ENCODE results near the gene HLA-DRB5.
"Not testable (repeated sequence)": the region's sequence is repeated elsewhere in the genome, so short reads cannot be mapped to it uniquely, and the experiment has no call there.

HLA-DRB5 gene

DNA sequence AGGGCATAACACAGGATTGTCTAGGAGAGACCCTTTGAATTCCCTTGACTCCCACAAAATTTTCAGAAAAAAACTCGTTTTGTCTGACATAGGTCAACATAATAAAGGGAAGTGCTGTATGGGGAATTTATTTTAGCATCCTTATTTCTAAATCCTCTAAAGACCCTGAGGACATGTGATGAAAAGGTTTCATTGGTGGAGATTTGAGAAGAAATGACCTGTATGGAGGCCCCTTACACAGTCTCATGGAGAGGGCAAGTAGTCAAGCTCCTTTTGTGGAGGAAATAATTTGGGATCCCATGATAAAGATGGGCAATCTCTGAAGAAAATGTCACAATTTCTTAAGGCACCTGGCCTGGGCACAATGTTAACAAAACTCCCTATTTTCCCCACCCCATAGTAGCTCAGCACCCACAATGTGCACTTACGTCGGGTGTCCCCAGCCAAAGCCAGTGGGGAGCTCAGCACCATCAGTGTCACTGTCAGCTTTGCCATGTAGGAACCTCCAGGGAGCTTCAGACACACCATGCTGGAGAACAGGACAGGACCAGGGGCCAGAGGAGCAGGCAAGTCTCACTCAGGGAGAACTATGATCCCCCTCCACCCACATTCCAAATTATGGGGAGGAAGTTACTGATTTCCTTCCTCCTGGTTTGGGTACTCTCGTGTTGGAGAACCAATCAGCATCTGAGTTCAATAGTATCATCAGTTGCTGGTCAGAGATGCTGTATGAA lies at the start of gene HLA-DRB5:
Gene HLA-DRB5 (minus strand): TSS at position 591 of the 734 bp plus-strand sequence. CDS start 63 bp downstream, at position 528.
- FAIRE-seq: no peak

DNA sequence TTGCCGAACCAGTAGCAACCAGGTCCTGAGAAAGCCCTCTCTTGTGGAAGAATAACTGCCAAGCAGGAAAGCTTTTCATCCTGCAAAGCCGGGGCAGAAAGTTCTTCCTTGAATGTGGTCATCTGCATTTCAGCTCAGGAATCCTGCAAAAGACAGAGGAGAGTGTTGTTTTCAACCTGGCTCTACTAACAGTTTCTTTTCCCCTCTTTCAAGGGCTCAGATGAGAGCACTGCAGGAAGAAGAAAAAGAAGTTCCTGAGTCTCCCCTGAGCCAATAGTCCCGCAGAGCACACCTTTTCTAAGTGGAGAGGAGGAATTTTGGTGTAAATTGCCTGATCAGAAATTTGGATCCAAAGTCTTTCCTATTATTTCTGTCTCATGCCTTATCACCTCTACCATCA lies 48.9 kb upstream of the HLA-DRB5 start:
- FAIRE-seq: no peak

DNA sequence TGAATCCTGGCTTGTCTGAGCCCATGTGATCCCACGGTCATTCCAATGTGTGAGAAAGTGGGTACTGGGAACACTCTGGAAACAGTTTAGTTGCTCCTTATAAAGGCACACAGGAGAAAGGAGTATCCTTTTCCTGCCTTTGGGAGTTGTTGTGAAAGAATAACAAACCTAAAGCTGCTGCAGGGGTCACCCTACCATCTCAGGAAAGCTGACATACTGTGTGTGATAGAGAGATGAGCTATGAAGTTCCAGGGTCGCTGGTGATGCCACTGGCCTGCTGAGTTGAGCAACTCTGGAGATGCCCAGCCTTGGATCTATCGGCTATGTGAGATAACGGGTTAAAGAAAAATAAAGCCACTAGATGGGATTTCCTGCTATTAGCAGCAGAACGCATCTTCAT lies 47.4 kb upstream of the HLA-DRB5 start:
- not testable (repeated sequence) for FAIRE-seq

DNA sequence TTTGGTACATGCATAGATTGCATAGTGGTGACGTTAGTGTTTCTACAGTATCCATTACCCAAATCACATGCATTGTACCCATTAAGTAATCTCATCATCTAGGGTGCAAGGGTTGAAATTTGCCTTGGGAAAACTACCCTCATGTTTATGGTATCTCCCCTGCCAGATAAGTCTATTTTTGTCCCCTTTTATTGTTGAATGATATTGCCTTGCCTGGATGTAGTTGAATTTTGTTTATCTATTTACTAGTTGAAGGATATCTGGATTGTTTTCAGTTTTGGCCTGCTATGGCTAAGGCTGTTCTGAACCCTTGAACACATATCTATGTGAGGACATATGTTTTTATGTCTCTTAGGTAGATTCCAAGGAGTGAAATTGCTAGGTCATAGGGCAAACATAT lies 46.2 kb upstream of the HLA-DRB5 start:
- no peak for FAIRE-seq

DNA sequence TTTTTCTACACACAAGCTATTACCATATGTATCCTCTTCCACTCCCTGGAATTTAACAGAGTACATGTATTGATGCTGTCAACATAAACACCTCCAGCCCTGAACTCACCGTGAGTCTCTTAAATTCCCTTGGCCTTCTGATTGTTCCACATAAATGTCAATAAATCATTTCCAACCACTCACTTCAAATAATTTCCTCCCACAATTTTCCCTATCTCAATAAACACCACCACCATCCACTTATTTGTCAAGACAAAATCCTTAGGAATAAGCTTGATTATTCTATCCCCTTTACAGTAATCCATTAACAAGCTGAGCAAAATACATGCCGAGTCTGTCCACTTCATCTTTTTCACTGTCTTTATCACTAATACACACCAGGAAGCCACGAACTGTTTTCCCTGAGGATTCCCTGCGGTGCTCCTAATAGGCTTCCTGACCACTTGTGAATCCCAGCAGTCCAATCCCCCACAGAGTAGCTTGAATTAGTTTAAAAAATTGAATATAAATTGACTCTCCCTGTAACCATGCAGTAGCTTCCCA lies 40.3 kb upstream of the HLA-DRB5 start:
- FAIRE-seq: no peak

DNA sequence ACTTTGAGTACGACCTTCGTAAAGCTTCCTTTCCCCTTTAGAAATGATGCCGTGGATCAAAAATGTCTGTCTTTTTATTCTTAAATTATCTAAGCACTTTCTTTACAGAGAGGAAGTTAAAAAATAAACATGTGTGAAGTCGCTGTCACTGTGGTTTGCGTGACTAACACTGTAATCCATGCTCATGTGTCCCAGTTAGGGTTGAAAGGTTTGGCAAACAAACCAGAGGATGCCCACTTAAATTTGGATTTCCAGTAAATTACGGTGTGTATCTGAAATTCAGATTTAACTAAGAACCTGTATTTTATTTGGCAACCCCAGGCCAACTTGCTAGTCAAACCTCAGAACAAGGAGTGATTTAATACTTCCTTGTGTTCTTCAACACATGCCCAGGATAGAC lies 38.5 kb upstream of the HLA-DRB5 start:
- no peak for FAIRE-seq

DNA sequence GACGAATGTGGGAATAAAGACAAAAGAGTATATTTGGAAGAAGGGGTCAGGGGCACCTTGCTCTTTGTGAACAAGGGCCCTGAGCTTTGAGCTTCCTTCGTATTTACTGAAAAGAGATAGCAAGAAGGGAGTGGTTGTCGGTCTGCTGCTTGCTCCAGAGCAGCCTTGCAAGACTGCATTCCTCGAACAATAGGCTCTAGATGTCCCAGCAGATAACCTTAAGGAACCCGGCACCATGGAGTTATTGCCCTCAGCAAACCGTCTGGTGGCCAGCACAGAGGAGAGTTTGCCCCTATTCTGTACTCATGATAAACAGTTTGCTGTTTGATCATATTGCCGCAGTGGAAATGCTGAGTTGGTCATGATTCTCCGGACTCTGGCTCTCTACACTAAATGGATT lies 36.9 kb upstream of the HLA-DRB5 start:
- FAIRE-seq: no peak

DNA sequence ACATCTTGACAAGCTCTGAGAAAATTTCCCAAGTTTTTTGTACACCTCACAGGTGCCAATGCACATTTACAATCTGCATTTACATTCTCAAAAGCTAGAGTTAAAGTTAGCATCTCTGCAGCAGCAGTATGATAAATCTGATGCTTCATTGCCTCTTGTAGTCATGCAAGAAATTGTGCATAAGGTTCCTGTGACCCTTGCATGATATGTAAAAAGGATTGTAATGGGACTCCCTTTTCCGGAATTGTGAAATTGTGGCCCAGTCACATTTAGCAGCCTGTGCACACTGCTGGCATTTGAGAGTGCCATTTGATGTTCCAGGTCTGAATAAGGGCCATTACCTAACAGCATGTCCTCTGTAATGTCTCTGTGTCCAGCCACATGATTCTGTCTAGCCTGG lies 35.4 kb upstream of the HLA-DRB5 start:
- FAIRE-seq: no peak

DNA sequence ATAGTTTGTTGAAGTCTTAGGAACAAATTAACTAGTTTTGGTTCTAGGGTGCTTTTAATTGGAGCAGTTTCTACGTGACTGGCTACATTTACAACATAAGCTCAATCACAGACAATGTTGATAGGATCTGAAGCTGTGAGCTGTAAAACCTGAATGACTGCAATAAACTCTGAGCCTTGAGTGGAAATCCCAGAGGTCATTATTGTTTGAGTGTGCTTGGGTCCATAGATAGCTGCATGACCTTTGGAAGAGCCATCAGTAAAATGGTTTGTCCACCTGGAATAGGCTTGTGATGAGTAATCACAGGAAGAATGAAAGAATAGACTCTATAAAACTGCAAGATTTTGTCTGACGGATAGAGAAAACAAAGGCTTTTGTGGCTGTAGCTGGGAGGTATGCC lies 32.9 kb upstream of the HLA-DRB5 start:
- FAIRE-seq: no peak

DNA sequence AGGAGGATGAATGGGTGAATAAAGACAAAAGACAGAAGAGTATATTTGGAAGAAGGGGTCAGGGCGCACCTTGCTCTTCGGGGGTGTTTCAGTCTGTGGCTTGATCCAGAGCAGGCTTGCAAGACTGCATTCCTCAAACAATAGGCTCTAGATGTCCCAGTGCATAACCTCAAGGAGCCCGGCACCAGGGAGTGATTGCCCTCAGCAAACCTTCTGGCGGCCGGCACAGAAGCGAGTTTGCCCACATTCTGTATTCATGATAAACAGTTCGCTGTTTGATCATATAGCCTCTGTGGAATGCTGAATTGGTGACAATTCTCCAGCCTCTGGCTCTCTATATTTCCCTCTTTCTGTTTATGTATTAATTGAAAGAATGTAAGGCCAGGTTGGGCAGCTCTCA lies 29.7 kb upstream of the HLA-DRB5 start:
- FAIRE-seq: no peak

DNA sequence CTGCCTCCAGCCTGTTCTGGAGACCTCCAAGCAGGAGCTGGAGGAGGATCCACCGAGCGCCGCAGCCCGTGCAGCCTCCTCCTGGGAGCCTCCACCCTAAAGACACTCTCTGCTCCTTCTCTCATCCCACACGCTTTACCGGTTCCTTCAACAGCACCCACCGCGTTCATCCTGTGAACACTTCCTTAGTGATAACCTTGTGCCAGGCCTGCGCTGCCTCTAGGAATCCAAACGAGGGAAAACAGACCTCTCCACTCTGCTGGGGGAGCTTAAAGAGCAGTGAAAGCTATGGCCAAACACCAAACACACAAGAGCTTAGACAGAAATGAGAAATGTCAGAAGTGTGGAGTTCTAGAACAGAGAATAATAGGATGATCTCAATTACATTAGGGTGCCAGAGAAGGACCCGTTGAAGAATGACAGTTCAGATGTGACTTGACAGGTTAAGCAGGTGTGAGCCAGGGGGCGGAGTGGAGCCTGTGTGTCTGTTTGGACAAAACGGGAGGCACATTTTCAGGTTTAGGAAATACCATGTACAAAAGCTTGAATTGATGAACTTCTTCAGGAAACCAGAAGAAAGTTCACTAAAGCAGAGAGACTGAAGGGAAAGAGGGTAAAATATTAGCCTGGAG lies 28.5 kb upstream of the HLA-DRB5 start:
- no peak for FAIRE-seq

DNA sequence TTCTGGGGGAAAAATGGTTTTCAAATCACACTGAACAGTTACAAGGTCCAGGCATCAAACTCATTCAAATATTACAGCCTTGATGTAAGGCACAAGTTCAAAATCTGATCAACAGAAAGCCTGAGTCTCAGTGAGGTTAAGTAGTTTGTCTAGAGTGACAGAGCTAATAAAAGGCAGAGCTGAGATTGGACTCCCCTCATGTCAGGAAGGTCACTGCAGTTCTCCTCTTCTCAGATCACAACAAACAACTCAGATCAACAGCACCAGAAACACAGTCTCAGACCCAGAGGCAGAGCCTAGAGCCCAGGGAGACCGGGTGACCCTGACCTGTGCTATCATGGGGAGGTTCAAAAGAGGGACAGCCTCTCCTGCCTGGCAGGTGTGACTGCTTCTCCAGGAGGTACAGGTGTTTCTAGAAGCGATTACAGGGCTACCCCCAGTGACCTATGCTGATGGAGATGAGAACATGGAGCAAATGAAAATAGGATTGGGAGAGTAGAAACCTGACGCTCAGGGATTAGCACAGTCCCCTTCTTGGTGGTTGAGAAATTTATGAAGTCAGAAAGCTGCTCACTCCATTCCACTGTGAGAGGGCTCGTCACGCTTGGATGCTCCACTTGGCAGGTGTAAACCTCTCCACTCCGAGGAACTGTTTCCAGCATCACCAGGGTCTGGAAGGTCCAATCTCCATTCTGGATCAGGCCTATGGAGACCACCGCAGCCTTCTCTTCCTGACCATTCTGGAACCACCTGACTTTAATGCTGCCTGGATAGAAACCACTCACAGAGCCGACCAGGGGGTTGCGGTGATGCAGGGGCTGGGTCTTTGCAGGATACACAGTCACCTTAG lies 24.3 kb upstream of the HLA-DRB5 start:
- FAIRE-seq: no peak

DNA sequence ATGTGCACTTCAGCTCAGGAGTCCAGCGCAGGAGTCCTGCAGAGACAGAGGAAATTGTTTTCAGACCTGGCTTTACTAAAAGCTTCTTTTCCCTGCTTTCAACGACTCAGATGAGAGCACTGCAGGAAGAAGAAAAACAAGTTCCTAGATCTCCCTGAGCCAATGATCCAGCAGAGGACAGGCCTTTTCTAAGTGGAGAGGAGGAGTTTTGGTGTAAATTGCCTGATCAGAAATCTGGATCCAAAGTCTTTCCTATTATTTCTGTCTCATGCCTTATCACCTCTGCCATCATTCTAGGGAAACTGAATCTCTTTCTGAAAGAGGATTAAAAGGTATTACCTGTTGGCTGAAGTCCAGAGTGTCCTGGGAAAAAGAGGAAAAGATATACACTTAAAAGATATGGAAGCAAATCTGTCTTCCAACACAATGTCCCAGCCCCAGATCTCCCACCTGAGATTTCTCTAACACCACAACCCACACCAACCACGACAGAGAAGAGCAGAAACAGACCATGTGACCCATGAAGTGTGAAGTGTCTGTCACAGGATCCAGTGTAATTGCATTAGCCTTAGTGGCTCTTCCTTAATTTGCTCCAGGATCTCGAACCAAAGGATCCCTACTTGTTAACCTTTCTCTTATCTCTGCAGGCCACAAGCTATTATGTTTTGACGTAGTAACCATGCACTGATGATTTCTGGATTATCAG lies 23.1 kb upstream of the HLA-DRB5 start:
- FAIRE-seq: no peak

DNA sequence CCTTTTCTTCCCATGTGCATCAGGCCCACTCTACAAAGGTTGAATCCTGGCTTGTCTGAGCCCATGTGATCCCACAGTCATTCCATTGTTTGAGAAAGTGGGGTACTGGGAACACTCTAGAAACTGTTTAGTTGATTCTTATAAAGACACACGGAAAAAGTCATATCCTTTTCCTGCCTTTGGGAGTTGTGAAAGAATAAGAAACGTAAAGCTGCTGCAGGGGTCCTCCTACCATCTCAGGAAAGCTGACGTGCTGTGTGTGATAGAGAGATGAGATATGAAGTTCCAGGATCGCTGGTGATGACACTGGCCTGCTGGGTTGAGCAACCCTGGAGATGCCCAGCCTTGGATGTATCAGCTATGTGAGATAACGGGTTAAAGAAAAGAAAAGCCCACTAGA lies 21.3 kb upstream of the HLA-DRB5 start:
- no peak for FAIRE-seq

DNA sequence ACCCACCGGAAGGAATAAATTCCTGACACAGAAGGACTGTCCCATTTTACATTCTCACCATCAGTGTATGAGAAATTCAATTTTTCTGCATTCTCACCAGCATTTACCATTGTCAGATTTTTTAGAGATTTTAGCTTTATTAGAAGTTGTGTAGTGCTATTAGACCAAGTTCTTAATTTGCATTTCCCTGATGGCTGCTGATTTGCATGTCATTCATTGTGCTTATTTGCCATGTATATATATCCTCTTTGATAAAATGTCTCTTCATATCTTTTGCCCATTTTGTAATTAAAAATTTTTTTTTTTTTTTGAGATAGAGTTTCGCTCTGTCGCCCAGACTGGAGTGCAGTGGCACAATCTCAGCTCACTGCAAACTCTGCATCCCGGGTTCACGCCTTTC lies 9.8 kb upstream of the HLA-DRB5 start:
- no peak for FAIRE-seq

DNA sequence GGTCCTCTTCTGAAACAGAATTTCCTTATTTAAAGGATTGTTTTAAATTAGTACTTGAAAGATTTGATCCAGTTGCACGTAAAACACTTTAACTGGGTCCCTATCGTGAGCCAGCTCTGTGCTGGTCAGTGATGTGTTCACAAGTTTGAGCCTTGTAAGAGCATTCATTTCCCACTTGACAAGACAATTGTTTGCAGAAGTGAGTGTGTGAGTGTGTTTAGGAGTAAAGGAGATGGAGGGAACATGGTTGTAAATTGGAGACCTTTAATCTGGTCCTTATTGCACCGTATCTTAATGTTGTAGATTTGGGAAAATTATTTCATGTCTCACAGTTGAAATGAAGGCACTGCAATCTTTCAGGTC lies 325 bp upstream of the HLA-DRB5 start:
- FAIRE-seq: not testable (repeated sequence)

DNA sequence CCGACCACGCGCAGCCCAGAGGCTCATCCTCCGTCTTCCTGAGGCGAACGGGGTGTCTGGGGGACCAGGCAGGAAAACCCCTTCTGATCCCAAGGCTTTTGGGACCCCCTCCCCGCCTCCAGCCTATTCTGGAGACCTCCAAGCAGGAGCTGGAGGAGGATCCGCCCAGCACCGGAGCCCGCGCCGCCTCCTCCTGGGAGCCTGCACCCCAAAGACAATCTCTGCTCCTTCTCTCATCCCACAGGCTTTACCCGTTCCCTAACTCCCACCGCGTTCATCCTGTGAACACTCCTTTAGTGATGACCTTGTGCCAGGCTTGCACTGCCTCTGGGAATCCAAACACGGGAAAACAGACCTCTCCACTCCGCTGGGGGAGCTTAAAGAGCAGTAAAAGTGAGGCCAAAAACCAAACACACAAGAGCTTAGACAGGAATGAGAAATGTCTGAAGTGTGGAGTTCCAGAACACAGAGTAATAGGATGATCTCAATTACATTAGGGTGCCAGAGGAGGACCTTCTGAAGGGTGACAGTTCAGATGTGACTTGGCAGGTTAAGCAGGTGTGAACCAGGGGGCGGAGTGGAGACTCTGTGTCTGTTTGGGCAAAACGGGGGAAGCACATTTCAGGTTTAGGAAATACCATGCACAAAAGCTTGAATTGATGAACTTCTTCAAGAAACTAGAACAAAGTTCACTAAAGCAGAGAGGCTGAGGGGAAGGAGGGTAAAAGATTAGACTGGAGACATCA lies 7.6 kb downstream of the HLA-DRB5 start:
- FAIRE-seq: no peak

DNA sequence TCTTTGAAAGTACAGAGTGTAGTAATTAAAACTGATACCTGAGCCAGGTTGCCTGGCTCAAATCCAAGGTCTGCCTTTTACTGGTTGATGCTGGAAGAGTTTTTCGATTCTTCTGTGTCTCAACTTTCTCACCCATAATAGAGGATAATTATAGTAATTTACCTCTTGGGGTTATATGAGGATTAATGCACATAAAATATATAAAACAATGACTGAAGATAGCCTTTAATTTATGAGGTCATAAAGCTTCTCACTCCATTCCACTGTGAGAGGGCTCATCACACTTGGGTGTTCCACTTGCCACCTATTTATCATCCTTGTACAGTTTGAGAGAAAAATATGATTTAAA lies 10.2 kb downstream of the HLA-DRB5 start:
- FAIRE-seq: no peak

DNA sequence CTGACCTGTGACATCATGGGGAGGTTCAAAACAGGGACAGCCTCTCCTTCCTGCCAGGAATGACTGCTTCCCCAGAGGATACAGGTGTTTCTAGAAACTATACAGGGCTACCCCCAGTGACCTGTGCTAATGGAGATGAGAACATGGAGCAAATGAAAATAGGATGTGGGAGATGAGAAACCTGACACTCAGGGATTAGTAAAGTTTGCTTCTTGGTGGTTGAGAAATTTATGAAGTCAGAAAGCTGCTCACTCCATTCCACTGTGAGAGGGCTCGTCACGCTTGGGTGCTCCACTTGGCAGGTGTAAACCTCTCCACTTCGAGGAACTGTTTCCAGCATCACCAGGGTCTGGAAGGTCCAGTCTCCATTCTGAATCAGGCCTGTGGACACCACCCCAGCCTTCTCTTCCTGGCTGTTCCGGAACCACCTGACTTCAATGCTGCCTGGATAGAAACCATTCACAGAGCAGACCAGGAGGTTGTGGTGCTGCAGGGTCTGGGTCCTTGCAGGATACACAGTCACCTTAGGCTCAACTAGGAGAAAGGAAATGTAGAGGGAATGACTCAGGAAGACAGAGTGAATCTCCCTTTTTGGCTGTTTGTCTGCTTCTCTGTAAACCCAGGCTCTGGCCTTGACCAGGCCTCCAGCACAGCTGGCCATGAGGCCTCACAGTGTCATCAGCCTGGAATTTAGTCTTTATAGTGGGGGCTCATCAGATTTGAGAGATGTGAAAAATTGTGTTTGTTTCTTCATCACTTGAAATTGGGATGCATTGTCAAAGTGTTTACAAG lies 10.8 kb downstream of the HLA-DRB5 start:
- FAIRE-seq: no peak

DNA sequence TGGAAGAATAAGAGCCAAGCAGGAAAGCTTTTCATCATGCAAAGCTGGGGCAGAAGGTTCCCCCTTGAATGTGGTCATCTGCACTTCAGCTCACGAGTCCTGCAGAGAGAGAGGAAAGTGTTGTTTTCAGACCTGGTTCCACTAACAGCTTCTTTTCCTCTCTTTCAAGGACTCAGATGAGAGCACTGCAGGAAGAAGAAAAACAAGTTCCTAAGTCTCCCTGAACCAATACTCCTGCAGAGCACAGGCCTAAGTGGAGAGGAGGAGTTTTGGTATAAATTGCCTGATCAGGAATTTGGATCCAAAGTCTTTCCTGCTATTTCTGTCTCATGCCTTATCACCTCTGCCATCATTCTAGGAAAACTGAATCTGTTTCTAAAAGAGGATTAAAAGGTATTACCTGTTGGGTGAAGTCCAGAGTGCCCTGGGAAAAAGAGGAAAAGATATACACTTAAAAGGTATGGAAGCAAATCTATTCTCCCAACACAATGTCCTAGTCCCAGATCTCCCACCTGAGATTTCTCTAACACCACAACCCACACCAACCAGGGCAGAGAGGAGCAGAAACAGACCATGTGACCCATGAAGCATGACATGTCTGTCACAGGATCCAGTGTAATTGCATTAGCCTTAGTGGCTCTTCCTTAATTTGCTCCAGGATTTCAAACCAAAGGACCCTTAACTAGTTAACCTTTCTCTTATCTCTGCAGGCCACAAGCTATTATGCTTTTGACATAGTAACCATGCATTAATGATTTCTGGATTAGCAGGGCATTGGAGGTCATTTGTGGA lies 12.2 kb downstream of the HLA-DRB5 start:
- FAIRE-seq: no peak

DNA sequence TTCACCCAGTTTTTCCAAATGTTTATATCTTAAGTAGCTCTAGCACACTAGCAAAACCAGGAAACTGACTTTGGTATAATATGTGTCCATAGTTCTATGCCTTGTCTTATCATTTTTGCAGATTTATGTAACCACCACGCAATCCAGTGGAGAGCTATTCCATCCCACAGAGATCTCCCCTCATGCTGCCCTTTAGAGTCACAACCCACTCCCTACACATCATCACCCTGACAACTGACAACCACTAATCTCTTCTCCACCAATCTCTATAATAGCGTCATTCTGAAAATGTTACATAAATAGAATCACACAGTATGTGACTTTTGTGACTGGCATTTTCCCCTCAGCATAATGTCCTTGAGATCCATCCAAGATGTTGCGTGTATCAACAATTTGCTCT lies 29.1 kb downstream of the HLA-DRB5 start:
- no peak for FAIRE-seq

All from islet of Langerhans (tissue), 1 donor.